Ishikawa (cell line): Measurements from ENCODE around the gene DCC.

Source experiments
- EGR1 ChIP-seq: IDR thresholded peaks from 2 replicates; pipeline ENCODE4 v1.6.1; 2012
- EP300 ChIP-seq: IDR thresholded peaks from 2 replicates; pipeline ENCODE4 v1.6.1; 2012; ENCODE audit warnings: borderline replicate concordance
- NFIC ChIP-seq: IDR thresholded peaks from 2 replicates; pipeline ENCODE4 v1.6.1; 2012
- RAD21 ChIP-seq: IDR thresholded peaks from 2 replicates; pipeline ENCODE4 v1.6.1; 2012; ENCODE audit warnings: low read depth
- TAF1 ChIP-seq: IDR thresholded peaks from 2 replicates; pipeline ENCODE4 v1.6.1; 2012; ENCODE audit warnings: low read depth, mild to moderate bottlenecking
- TCF12 ChIP-seq: IDR thresholded peaks from 2 replicates; pipeline ENCODE4 v1.6.1; 2012; ENCODE audit warnings: low read depth
- YY1 ChIP-seq: IDR thresholded peaks from 2 replicates; pipeline ENCODE4 v1.6.1; 2012; ENCODE audit warnings: low read depth
- ZBTB7A ChIP-seq: IDR thresholded peaks from 2 replicates; pipeline ENCODE4 v1.6.1; 2012; ENCODE audit warnings: low read depth
- TF ChIP-seq, protein P1 (sequence below): IDR thresholded peaks from 2 replicates; pipeline ENCODE4 v1.6.1; 2012; ENCODE audit warnings: low read depth, mild to moderate bottlenecking

DNA sequence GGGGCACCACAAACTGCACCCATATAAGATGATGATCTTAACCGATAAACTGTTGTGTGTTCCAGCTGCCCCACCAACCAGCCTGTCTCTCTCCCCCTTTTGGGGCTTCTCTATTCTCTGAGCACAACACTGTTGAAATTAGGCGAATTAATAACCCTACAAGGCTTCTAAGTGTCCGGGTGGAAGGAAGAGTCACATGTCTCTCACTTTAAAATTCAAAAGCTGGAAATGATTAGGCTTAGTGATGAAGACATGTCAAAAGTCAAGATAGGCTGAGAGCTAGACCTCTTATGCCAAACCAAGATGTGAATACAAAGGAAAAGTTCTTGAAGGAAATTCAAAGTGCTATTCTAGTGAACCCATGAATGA is 1102.4 kb downstream of the DCC start:
- no peak for TF ChIP-seq TCF12
- no peak for TF ChIP-seq EP300
- no peak for TF ChIP-seq YY1
- no peak for TF ChIP-seq TAF1
- no peak for TF ChIP-seq RAD21
- TF ChIP-seq, protein P1, sequence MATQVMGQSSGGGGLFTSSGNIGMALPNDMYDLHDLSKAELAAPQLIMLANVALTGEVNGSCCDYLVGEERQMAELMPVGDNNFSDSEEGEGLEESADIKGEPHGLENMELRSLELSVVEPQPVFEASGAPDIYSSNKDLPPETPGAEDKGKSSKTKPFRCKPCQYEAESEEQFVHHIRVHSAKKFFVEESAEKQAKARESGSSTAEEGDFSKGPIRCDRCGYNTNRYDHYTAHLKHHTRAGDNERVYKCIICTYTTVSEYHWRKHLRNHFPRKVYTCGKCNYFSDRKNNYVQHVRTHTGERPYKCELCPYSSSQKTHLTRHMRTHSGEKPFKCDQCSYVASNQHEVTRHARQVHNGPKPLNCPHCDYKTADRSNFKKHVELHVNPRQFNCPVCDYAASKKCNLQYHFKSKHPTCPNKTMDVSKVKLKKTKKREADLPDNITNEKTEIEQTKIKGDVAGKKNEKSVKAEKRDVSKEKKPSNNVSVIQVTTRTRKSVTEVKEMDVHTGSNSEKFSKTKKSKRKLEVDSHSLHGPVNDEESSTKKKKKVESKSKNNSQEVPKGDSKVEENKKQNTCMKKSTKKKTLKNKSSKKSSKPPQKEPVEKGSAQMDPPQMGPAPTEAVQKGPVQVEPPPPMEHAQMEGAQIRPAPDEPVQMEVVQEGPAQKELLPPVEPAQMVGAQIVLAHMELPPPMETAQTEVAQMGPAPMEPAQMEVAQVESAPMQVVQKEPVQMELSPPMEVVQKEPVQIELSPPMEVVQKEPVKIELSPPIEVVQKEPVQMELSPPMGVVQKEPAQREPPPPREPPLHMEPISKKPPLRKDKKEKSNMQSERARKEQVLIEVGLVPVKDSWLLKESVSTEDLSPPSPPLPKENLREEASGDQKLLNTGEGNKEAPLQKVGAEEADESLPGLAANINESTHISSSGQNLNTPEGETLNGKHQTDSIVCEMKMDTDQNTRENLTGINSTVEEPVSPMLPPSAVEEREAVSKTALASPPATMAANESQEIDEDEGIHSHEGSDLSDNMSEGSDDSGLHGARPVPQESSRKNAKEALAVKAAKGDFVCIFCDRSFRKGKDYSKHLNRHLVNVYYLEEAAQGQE = no peak
- no peak for TF ChIP-seq EGR1
- no peak for TF ChIP-seq ZBTB7A
- TF ChIP-seq NFIC = no peak
